HepG2 (cell line): ENCODE measurements around the gene DNAJC28. TPM values are rescaled to one million over a fixed set of nuclear protein-coding genes. Genes with fewer than 3 reads are reported as not detected.

ENCODE experiments used
- ARID2 ChIP-seq: sonication (generic); formaldehyde crosslinking; IDR thresholded peaks from 2 replicates; pipeline ENCODE4 v1.8.1; 2022; ENCODE audit warnings: mild to moderate bottlenecking, missing genetic modification reagents, borderline replicate concordance
- CCDC6 ChIP-seq: sonication (generic); formaldehyde crosslinking; IDR thresholded peaks from 2 replicates; pipeline ENCODE4 v1.8.1; 2022; ENCODE audit warnings: mild to moderate bottlenecking, missing genetic modification reagents, moderate library complexity
- ETV5 ChIP-seq: IDR thresholded peaks from 2 replicates; pipeline ENCODE4 v1.6.1; 2018; ENCODE audit warnings: missing biosample characterization, missing genetic modification reagents, inconsistent platforms, borderline replicate concordance
- KDM1A ChIP-seq: IDR thresholded peaks from 2 replicates; pipeline ENCODE4 v1.6.1; 2016; ENCODE audit warnings: missing compliant biosample characterization
- POLR2G ChIP-seq: fragments of 200-400 bp; formaldehyde crosslinking; IDR thresholded peaks from 2 replicates; pipeline ENCODE4 v1.6.1; 2018; ENCODE audit warnings: mild to moderate bottlenecking, low read depth, low read length, moderate library complexity
- SCMH1 ChIP-seq: sonication (generic); formaldehyde crosslinking; IDR thresholded peaks from 2 replicates; pipeline ENCODE4 v1.9.0; 2021; ENCODE audit warnings: missing genetic modification reagents, mild to moderate bottlenecking, borderline replicate concordance
- SOX13 ChIP-seq, 3 experiments: fragments of 450-650 bp in 1 of 3; sonication (generic) in 1 of 3; formaldehyde crosslinking in 1 of 3; IDR thresholded peaks in 2 of 3; conservative IDR thresholded peaks in 1 of 3; 2 replicates each; pipeline versions ENCODE4 v1.5.0 to v1.6.1; 2016 to 2020; ENCODE audit warnings: antibody characterized with exemption in 1 of 3, mild to moderate bottlenecking in 1 of 3, missing compliant biosample characterization in 1 of 3, missing genetic modification reagents in 1 of 3, moderate library complexity in 1 of 3
- SPEN ChIP-seq: sonication (generic); formaldehyde crosslinking; IDR thresholded peaks from 2 replicates; pipeline ENCODE4 v1.5.1; 2020; ENCODE audit warnings: low read depth, mild to moderate bottlenecking, missing genetic modification reagents
- ZNF138 ChIP-seq: sonication (generic); formaldehyde crosslinking; IDR thresholded peaks from 2 replicates; pipeline ENCODE4 v1.5.0; 2020; ENCODE audit warnings: mild to moderate bottlenecking, low read depth, missing genetic modification reagents
- ZNF431 ChIP-seq: sonication (generic); formaldehyde crosslinking; IDR thresholded peaks from 2 replicates; pipeline ENCODE4 v1.9.0; 2022; ENCODE audit warnings: missing genetic modification reagents, low read depth, mild to moderate bottlenecking, borderline replicate concordance
- ZNF446 ChIP-seq: sonication (generic); formaldehyde crosslinking; IDR thresholded peaks from 2 replicates; pipeline ENCODE4 v1.5.0; 2020; ENCODE audit warnings: mild to moderate bottlenecking, missing genetic modification reagents
- ZSCAN22 ChIP-seq: sonication (generic); formaldehyde crosslinking; IDR thresholded peaks from 2 replicates; pipeline ENCODE4 v1.4.0; 2020; ENCODE audit warnings: mild to moderate bottlenecking, missing genetic modification reagents
- ZSCAN31 ChIP-seq: sonication (generic); formaldehyde crosslinking; IDR thresholded peaks from 2 replicates; pipeline ENCODE4 v1.5.0; 2020; ENCODE audit warnings: low read depth, mild to moderate bottlenecking, missing genetic modification reagents
- ZSCAN9 ChIP-seq: IDR thresholded peaks from 2 replicates; pipeline ENCODE4 v1.6.1; 2016; ENCODE audit warnings: borderline replicate concordance
- polyA plus RNA-seq, 8 experiments: library from polyadenylated mRNA; depleted of rRNA in 3 of 8; stranded (reverse) in 7 of 8; unstranded in 1 of 8; fragments of >200 nt; fragmentation: Illumina TruSeq in 4 of 8; extraction: Trizol in 4 of 8; gene quantifications; 2 replicates each; pipeline versions ENCODE4 v1.2.1 to v1.2.3, GENCODE V29; 2011 to 2016; ENCODE audit warnings: low read depth in 4 of 8, missing spikeins in 1 of 8, mixed read lengths in 1 of 8; ENCODE audit not compliant: insufficient read depth in 1 of 8
- total RNA-seq, 5 experiments: library from RNA; depleted of rRNA; stranded (reverse); fragments of >200 nt; fragmentation: Illumina TruSeq; extraction: Trizol; gene quantifications; 2 replicates each; pipeline ENCODE4 v1.2.3, GENCODE V29; 2016; ENCODE audit warnings: low read depth in 1 of 5
- TF ChIP-seq, protein P1 (sequence below): IDR thresholded peaks from 2 replicates; pipeline ENCODE4 v1.6.1; 2016; ENCODE audit warnings: low read depth, missing genetic modification reagents, missing compliant biosample characterization
- TF ChIP-seq, protein P2 (sequence below): IDR thresholded peaks from 2 replicates; pipeline ENCODE4 v1.6.1; 2016; ENCODE audit warnings: missing genetic modification reagents, missing compliant biosample characterization
- TF ChIP-seq, protein P3 (sequence below): sonication (generic); formaldehyde crosslinking; IDR thresholded peaks from 2 replicates; pipeline ENCODE4 v1.4.0; 2020; ENCODE audit warnings: mild to moderate bottlenecking, missing genetic modification reagents
- TF ChIP-seq, protein P4 (sequence below): sonication (generic); formaldehyde crosslinking; IDR thresholded peaks from 2 replicates; pipeline ENCODE4 v1.8.0; 2022; ENCODE audit warnings: mild to moderate bottlenecking, missing genetic modification reagents, borderline replicate concordance
- TF ChIP-seq, protein P5 (sequence below): sonication (generic); formaldehyde crosslinking; IDR thresholded peaks from 2 replicates; pipeline ENCODE4 v1.8.1; 2023; ENCODE audit warnings: mild to moderate bottlenecking, missing genetic modification reagents

The DNAJC28 gene
- total and polyA plus RNA-seq, 2 of the 13 experiments (the other 11 are each of a cell fraction or from before 2014, with no cell fraction given): 1.5 to 3.3 TPM

DNA sequence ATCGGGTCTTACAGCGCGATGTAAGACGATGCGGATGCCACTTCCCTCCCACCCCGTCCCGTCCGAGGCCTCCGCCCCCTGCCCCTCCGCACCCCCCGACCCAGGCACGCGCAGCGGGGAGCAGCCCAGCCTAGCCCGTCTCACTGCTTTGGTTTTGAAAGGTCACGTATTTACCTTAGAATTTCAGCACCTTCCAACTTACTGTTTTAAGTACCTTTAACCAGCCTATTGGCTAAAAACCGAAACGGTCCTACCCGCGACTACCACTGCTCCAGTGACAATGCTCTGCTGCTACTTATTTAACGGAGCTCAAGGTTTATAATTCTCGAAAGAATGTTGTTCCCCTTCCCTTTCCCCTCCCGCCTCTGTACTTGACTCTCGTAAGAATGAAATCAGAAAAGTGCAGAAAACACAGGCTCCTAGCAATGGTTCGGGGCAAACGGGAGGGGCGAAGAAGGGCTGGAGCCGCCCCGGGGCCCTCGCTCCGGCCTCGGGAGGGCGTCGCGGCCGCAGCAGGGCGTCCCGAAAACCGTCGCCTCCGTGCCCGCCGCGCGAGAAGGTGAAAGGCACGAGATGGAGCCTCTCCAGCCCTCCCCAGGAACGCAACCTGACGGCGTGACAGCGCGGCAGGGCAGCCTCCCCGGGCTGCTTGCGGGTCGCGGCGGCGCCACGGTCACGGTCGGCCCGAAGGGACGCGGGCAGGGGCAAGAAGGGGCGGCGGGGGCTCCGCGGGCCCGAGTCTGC is 12.4 kb downstream of the DNAJC28 start (continued):
- TF ChIP-seq, protein P1, sequence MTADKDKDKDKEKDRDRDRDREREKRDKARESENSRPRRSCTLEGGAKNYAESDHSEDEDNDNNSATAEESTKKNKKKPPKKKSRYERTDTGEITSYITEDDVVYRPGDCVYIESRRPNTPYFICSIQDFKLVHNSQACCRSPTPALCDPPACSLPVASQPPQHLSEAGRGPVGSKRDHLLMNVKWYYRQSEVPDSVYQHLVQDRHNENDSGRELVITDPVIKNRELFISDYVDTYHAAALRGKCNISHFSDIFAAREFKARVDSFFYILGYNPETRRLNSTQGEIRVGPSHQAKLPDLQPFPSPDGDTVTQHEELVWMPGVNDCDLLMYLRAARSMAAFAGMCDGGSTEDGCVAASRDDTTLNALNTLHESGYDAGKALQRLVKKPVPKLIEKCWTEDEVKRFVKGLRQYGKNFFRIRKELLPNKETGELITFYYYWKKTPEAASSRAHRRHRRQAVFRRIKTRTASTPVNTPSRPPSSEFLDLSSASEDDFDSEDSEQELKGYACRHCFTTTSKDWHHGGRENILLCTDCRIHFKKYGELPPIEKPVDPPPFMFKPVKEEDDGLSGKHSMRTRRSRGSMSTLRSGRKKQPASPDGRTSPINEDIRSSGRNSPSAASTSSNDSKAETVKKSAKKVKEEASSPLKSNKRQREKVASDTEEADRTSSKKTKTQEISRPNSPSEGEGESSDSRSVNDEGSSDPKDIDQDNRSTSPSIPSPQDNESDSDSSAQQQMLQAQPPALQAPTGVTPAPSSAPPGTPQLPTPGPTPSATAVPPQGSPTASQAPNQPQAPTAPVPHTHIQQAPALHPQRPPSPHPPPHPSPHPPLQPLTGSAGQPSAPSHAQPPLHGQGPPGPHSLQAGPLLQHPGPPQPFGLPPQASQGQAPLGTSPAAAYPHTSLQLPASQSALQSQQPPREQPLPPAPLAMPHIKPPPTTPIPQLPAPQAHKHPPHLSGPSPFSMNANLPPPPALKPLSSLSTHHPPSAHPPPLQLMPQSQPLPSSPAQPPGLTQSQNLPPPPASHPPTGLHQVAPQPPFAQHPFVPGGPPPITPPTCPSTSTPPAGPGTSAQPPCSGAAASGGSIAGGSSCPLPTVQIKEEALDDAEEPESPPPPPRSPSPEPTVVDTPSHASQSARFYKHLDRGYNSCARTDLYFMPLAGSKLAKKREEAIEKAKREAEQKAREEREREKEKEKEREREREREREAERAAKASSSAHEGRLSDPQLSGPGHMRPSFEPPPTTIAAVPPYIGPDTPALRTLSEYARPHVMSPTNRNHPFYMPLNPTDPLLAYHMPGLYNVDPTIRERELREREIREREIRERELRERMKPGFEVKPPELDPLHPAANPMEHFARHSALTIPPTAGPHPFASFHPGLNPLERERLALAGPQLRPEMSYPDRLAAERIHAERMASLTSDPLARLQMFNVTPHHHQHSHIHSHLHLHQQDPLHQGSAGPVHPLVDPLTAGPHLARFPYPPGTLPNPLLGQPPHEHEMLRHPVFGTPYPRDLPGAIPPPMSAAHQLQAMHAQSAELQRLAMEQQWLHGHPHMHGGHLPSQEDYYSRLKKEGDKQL (CRISPR knock-in tag): no peak
- TF ChIP-seq SPEN: no peak; the same call in 1 of the 2 replicates
- no peak for TF ChIP-seq CCDC6
- TF ChIP-seq ZNF446 (CRISPR knock-in tag): peak; percentile 66; the same call in 1 of the 2 replicates
- no peak for TF ChIP-seq ARID2 (CRISPR knock-in tag)
- TF ChIP-seq KDM1A (CRISPR knock-in tag): no peak
- TF ChIP-seq ZSCAN22: no peak
- TF ChIP-seq, protein P2, sequence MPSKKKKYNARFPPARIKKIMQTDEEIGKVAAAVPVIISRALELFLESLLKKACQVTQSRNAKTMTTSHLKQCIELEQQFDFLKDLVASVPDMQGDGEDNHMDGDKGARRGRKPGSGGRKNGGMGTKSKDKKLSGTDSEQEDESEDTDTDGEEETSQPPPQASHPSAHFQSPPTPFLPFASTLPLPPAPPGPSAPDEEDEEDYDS (CRISPR knock-in tag): no peak
- TF ChIP-seq ZNF138 (CRISPR knock-in tag): no peak
- no peak for TF ChIP-seq ZSCAN9 (CRISPR knock-in tag)
- no peak for TF ChIP-seq SCMH1 (CRISPR knock-in tag)
- TF ChIP-seq ZNF431: 0 out of 2 replicates have a peak, but pooled peaks have one; percentile 6
- TF ChIP-seq, protein P3, sequence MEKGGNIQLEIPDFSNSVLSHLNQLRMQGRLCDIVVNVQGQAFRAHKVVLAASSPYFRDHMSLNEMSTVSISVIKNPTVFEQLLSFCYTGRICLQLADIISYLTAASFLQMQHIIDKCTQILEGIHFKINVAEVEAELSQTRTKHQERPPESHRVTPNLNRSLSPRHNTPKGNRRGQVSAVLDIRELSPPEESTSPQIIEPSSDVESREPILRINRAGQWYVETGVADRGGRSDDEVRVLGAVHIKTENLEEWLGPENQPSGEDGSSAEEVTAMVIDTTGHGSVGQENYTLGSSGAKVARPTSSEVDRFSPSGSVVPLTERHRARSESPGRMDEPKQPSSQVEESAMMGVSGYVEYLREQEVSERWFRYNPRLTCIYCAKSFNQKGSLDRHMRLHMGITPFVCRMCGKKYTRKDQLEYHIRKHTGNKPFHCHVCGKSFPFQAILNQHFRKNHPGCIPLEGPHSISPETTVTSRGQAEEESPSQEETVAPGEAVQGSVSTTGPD (CRISPR knock-in tag): no peak
- TF ChIP-seq ETV5 (CRISPR knock-in tag): no peak
- TF ChIP-seq, protein P4, sequence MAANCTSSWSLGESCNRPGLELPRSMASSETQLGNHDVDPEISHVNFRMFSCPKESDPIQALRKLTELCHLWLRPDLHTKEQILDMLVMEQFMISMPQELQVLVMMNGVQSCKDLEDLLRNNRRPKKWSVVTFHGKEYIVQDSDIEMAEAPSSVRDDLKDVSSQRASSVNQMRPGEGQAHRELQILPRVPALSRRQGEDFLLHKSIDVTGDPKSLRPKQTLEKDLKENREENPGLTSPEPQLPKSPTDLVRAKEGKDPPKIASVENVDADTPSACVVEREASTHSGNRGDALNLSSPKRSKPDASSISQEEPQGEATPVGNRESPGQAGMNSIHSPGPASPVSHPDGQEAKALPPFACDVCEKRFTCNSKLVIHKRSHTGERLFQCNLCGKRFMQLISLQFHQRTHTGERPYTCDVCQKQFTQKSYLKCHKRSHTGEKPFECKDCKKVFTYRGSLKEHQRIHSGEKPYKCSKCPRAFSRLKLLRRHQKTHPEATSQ (CRISPR knock-in tag): no peak
- TF ChIP-seq POLR2G: no peak
- no peak for TF ChIP-seq SOX13 (IDR thresholded peaks at IDR 0.05)
- no peak for TF ChIP-seq SOX13 (CRISPR knock-in tag; conservative IDR thresholded peaks at IDR 0.05 in 1 of 2, IDR thresholded peaks at IDR 0.05 in 1 of 2)
- no peak; the same call in 1 of the 2 replicates for TF ChIP-seq ZSCAN31 (CRISPR knock-in tag)
- TF ChIP-seq, protein P5, sequence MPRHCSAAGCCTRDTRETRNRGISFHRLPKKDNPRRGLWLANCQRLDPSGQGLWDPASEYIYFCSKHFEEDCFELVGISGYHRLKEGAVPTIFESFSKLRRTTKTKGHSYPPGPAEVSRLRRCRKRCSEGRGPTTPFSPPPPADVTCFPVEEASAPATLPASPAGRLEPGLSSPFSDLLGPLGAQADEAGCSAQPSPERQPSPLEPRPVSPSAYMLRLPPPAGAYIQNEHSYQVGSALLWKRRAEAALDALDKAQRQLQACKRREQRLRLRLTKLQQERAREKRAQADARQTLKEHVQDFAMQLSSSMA (CRISPR knock-in tag): peak; percentile 58; the same call in 1 of the 2 replicates
